OCI-LY3 (cell line): ENCODE data around the gene GALNT11.
"Not testable (repeated sequence)": the region's sequence is repeated elsewhere in the genome, so short reads cannot be mapped to it uniquely, and the experiment has no call there.

ENCODE experiments used
- CTCF ChIP-seq: fragments of 200-600, 300-600 bp; sonication (generic); IDR thresholded peaks from 2 replicates; pipeline ENCODE4 v1.5.1; 2014; ENCODE audit warnings: antibody characterized with exemption, low read length, low read depth
- EZH2phosphoT487 ChIP-seq: fragments of 200-600 bp; shearing (Covaris generic); IDR thresholded peaks from 2 replicates; pipeline ENCODE4 v1.6.1; 2018; ENCODE audit warnings: antibody characterized with exemption, mixed run types, low read depth

GRCh38 chr7:152063192-152063591, 37.7 kb downstream of the GALNT11 start:
- TF ChIP-seq EZH2phosphoT487, CTCF: not testable (repeated sequence)
